Renal cortex interstitium (tissue), 11 donors: Measurements from ENCODE around the gene KCNJ10. TPM values are rescaled to one million over a fixed set of nuclear protein-coding genes. Genes with fewer than 3 reads are reported as not detected.
A peak's percentile ranks its signal among the peaks of the same experiment; 100 is the strongest.

Source experiments
- DNase-seq, 11 donors: peaks; one replicate each; pipeline ENCODE4 v3.0.0-alpha.2; 2013; ENCODE audit warnings: low read depth in 9 of 11, low spot score in 4 of 11; ENCODE audit errors: extremely low read depth in 1 of 11
- polyA plus RNA-seq, 3 donors: library from polyadenylated mRNA; unstranded; fragments of 120-200 nt; gene quantifications; one replicate each; pipeline ENCODE4 v1.2.1, GENCODE V29; 2013; ENCODE audit not compliant: insufficient read length in 3 of 3

The KCNJ10 gene
- polyA plus RNA-seq, 3 donors = 19.8 to 25.3 (median 20.0) TPM

DNA sequence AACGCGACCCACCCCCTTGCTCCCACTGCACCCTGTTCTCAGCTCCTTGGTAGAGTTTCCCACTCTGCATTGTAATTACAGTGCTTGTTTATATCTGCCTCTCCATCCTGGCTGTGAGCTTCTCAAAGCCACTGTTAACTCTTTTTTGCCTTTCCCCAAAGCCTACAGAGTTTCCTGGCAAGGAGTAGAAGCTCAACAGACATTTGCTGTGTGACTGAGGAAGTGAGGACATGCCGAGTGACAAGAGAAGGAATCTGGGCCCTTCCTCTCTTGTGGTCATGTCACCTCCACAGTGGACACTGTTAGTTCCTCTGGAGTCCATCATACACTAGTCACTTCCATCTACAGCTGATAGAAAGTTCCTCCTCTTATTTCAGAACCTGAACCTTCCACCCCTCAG, 34.5 kb upstream of the KCNJ10 start:
- no peak for DNase-seq

DNA sequence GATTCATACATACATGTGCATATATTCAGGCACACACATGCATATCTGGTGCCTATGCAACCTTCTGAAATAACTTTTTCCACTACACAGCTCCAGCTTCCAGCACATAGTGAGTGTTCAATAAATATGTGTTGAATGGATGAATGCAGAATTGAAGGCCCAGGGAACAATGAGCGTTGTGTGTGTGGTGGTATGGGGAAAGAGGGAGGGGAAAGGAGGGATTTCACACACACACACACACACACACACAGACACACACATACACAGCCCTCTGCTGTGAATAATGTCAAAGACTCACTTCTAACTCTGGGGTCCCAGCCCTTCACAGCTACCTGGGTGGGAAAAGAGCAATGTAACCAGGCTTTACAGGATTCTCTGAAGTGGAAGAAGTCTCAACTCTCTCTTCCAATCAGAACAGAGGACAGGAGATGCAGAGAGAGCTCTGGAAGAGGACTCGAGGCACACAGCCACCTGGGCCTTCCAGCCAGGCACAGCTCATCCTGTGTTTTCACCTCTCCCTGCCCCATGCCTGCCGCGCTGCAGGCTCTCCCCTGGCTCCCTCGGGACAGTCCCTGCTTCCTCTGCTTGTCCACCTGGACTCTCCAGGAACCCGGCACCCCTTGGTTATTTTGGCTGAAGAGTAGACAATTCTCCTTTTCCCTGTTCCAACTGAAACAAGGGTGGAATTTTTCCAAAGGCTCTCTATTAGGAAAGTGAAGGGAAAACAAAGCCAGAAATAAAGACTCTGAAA, 33.9 kb upstream of the KCNJ10 start:
- DNase-seq = no peak

DNA sequence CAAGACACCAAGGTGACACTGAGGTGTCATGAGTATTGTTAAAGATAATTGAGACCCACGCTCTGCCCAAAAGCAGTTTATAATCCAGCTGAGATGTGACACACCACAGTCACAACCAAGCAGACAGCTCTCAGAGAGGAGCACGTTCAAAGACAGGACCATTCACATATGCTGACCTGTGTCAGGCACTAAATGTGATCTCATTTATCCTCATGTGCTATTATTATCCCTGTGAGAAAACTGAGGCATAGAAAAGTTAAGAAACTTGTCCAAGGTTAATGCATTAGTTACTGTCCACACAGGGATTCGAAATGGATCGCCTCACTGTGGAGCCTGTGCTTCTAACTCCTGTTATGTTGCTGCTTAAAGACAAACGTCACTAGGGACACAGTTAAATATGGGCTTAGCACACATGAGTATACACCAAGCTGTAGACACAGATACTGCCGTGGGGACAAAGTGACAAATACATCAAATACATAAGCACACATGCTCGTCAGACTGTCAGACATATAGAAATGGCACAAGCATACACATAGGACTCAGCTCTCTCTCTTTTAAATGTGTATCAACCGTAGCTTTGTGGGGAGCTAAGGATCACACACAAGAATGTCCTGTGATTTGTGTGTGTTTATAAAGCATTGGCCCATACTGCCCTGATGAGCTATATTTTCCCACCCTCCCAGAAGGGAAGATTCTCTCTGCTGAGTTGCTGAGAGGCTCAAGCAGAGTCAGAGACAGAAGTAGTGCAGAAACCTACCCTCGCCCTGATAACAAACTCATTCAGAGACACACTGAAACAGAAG, 32.0 kb upstream of the KCNJ10 start:
- no peak for DNase-seq

DNA sequence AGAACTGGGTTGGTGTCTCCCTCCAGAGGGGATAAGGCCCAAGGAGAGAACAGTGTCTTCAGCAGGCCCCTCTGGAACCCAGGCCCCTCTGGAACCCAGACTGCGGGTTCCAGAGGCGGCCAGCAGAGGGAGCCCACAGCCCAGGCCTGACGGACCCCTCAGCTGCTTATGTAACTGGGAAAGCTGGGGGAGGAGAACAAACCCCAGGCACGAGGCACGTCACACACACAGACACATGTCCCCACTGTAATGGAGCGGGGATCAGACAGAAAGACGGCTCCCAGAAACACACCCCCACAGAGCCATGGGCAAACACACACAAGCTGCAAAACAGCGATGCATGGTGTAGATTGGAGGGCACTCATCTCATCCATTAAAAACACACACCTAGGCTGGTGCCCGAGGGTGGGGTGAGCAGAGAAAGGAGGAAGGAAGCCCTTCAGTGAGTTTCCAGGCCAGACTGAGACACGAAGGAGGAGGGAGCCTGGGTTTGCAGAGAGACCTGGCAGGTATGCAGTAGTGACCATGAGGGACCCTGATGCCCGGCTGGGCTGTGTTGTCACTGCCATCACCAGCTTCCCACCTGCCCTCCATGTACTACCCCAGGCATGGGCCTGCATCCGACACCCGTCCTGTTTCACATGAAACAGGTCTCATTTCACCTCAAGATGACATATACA, 31.2 kb upstream of the KCNJ10 start:
- DNase-seq = peak in 8 of 11 donors; percentile 65 to 82 (median 70)

DNA sequence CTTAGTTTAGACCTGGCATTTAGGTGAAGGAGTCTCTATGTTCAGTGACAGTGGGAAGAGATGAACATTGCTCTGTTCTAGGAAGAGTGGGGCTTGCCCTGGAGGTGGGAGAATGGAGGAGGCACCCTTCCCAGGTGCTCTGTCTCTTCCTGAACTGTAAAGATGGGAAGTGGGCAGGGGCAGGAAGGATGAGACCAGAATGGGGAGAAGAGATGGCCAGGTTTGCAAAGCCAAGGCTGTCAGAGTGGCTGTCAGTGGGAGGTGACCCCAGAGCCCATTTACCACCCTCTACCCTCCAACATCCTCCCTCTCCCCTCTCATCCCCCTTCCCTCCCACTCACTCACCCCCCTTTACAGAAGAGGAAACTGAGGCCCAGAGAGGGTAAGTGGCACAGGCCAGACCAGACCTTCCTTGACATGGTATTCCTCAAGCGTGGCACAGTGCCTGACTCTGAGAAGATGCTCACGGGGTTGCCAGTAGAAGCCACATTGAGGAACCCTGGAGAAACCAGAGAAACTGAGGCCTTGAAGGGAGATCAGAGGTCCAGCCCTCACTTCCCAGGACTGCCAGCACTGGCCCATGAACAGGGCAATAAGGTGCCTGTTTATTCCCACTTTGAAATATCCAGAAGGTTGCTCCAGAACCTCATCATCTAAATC, 29.9 kb upstream of the KCNJ10 start:
- DNase-seq = no peak

DNA sequence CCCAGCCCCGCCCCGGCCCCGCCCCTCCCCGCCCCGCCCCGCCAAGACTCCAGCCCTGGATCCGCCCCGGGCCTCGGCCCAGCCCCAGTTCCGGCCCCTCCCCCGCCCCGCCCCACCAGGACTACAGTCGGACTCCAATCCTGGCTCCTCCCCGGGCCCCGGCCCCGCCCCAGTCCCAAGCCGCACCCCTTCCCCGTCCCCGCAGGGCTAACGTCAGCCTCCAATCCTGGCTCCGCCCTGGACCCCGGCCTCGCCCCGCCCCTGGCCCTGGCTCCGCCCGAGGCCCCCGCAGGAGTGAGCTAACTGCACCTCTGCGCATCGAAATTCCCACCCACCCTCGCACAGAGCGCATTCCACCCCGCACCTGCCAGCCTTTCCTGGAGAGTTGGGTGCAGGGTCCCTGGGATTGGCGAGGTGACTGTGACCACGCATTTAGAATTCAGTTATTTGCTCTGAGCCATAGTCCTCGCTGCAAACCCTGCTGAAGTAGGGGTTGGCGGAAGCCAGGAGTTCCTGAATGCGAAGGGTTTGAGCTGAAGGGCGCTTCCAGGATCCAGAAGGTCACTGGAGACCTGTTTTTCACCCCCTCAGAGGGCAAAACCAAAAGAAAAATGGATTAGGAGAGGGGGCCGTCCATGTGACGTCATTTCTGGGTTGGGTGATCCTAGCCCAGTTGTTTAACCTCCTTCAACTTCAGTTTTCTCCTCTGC, 29.0 kb upstream of the KCNJ10 start:
- DNase-seq = peak; percentile 78 to 95 (median 92)

DNA sequence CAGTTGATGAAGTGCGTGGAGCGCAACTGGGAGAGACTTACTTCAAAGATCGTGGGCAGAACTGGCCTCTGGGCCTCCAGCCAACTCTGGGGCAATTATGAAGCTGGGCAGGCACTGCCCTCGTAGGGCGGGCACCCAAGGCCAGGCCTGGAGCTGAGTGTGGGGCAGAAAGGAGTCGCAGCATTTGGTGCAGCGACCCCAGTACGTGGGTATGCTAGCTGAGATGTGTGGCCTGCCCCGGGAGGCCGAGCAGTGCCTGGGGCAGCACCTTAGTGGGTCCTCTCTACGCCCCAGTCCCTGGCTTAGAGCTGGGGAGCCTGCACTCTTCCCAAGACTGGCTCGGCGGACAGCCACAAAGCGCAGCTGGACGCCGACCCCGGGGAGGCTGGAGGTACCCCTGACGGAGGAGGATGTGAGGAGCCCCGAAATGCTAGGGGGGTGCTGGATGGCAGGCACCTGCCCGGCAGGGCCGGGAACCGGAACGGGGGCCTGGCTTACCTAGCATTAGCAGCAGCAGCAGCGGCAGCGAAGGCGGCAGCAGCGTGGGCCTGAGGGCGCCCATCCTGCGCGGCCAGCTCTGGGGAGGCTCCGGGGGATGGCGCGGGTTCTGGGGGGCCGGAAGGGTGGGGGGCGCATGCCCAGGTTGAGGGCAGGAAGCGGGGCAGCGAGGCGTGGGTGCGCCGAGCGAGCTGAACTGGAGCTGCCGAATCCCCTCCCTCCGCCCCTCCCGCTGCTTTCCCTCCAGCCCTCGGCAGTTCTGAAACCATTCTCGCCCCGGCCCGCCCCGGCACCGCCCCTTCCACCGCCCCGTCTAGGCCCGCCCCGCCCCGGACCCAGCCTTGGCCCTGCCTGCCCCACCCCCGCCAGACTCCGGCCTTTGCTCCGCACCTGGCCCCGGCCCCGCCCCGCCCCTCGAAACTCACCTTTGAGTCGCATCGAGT, 28.2 kb upstream of the KCNJ10 start, which contains the start of gene IGSF8:
TSS of gene IGSF8 (minus strand) at position 709 of the 941 bp plus-strand sequence. CDS start at position 562, 147 bp downstream.
- DNase-seq = peak in 8 of 11 donors; percentile 73 to 83 (median 80)

DNA sequence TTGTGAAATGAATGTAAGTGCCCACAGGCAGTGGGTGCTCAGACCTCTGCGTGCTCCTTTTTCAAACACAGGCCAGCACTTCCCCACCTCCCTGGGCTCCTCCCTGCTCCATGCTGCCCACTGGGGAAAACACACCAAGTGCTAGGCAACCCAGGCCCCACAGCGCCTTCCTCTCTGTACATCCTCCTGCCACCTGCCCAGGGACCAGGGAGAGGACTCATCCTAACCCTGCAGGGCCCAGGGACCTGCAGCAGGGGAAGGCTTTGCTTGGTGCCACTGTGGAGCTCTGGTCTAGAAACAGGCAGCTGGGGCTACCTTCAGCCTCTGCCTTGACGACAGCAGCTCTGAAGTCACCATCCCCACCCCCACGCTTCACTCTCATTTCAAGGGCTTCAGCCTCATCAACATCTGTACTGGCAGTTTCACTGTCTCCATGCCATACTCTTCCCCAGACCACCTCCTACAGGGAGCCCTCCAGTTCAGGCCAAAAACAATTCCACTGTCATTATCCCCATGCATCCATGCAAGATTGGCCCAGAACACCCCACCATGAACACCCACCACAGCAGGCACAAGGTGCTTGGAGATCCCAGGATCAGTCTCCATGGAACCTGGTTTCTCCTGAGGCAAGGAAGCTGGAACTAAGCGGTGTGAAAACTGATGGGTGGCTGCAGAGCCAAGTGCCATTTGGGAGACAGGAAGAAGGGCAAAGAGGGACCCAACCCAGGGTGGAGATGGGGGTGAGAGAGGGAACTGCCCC, 27.4 kb upstream of the KCNJ10 start:
- no peak for DNase-seq

DNA sequence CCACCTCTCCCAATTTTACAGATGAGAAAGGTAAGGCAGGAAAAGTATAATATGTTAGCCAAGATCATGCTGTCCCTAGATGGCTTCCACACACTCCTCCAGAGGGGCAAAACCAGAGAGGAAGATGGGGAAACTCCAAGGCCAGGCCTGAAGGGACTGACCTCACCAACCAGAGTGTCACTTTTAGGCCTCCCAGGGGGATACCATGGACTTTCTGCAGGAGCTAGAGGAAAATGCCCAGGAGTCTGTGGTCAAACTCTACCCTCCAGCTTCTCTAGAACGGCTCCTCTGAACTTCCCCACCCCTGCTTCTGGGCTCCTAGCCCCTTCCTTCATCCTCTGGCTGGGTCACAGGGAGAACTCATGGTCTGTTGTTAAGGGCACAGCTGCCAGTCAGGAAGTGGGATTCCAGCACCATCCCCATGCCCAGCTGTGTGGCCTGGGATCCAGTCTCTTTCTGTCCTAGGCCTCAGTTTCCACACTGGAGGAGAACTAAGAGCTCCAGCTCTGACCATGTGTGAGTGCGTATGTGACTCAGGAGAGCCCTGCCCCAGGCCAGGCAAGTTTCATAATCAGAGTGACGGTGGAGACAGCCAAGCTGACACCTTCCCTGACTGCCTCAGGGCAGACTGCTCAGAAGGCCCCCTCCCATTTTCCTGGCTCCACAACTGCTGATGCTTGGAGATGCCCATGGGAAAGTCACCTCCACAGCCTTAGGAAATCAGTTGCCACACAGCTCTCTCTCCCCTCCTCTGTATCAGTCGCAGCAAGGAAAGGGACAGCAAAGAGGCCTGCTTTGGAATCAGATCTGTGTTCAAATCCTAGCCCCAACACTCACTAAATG, 26.5 kb upstream of the KCNJ10 start:
- no peak for DNase-seq

DNA sequence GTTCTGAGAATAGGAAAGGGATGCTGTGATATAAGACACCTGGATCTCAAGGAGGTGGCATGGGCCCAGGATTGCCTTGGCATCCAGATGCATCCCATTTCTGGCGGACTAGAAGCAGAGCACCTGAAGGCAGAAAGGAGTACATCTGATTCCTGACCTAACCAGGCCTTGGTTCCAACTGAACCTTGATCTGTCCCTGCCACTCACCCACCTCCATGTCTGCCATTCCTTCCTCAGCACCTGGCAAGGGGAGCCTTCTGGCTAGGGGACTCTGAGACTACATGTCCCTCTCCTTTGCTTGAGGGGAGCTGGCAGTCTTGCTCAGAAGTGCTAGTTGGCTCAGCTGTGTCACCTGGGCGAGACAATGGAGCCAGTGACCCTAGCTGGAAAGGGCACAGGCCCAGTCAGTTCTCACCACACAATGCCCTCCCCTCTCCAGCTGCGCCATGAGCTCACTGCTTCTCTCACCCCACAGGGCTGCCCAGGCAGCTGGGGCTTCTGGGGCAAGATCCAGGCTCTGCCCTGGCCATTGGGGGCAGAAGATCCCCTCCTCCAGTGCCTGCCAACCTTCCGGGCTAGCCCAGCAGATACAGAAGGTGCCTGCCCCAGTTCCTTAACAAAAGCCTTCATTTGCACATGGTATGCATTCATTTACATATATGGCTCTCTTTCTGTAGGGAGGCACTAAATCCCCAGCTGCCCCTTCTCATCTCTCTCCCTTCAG, 25.6 kb upstream of the KCNJ10 start:
- DNase-seq = no peak

DNA sequence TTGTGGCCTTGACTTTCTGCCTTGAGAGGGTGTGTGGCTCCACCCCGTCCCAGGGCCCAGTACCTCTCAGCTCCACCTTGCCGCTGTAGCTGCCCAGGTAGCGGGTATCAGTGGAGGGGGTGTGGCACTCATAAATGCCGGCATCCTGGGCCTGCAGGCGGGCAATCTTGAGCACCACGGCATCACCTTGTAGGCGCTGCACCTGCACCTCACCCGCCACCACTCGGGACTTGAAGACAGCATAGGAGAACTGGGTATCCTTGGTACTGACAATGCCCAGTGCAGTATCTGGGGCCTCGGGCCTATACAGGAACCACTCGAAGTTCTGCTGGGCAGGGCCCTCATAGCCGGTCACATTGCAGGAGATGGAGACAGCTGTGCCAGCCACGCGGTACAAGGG, 24.8 kb upstream of the KCNJ10 start:
- DNase-seq = no peak

DNA sequence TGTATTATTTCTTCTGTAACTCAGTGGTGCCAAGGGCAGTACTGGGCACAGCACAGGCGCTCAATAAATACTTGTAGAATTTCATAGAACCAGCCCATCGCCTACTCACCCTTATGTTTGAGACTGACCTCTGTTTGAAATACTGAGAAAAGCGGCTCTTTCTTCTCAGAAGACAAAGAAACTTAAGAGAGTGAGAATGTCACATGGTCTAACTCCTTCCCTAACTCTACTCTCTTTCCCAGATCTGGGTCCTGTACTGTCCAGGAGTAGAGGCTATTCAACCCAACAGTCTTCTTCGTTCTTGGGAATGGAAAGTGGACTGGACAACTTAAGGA, 24.3 kb upstream of the KCNJ10 start:
- no peak for DNase-seq

DNA sequence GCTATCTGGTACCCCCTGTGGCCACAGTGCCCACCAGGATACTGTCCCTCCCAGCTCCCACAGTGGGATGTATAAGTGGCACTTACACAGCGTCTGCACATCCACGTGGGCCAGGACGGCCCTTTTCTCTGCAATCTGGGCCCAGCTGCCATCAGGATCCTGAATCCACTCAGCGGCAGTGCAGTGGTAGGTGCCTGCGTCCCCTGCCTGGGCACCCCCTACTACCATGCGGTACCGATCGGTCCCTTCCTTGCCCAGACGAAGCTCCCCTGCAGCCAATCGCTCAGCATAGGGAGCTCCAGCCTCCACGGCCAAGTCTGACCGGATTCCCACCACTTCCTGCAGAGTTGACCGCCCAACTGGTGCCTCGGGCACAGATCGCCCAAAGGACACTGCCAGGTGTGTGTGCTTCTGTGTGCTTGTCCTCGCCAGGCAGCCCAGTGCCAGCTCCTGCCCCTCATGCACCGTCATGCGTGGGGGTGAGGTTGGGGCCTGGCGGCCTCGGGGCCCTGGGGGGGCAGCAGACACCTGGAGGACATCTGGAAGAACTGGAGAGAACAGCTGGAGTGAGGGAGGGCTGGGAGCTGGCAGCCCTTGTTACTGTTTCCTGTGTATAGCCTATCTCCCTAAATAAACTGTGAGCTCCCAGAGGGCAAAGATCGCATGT, 23.8 kb upstream of the KCNJ10 start:
- no peak for DNase-seq

DNA sequence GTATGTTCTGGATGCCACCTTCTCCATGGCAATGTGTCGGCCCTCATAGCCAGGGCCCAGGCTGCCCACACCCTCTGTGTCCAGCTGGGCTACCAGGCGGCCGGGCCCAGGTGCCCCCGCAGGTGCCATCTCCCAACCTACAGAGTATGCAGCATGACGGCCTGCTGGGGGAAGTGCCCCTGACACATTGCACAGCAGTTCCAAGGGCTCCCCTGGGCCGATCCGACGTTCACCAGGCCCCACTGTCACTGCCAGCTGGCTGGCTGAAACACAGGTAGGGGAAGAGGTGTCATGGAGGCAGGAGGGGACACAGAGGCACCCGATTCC, 23.1 kb upstream of the KCNJ10 start:
- DNase-seq = no peak

DNA sequence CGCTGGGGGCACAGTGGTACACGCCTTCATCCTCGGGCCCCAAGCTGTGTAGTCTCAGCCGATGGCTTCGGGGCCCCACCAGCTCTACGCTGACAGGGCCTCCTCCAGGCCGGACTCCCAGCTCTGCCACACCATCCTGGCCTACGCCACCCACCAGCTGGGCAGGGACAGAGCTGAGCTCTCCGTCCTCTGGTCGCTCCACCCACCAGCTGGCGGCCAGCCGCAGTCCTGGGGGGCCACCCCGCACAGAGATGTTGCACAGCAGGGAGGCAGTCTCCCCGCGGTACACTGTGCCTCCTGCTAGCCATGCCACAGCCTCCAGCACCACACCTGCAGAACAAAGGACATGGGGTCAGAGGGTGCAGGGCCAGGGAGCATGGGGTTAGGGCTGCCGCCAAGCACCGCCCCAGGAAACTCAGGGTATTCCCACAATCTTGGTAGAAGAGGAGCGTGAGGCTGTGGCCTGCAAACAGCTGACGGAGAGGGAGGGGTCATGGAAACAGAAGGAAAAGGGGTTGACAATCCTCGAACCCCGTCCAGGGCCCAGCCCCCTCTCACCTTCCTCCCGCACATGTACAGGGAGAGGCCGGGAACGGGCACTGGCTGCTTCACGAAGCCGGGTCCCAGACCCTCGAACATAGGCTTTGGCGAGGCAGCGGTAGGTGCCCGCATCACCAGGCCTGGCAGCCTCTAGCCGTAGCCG, 22.6 kb upstream of the KCNJ10 start:
- DNase-seq = no peak
